Measurements from ENCODE around the gene ZFYVE19. TPM values are rescaled to one million over a fixed set of nuclear protein-coding genes. Genes with fewer than 3 reads are reported as not detected.
A peak's percentile ranks its signal among the peaks of the same experiment; 100 is the strongest.

Gene ZFYVE19
- total and polyA plus RNA-seq, 2 of the 13 experiments (the other 11 are each of a cell fraction or from before 2014, with no cell fraction given), result 23.3 to 44.0 TPM

- TF ChIP-seq PPARG (CRISPR knock-in tag; conservative IDR thresholded peaks at IDR 0.05) (no peak), TEAD3 (CRISPR knock-in tag; optimal IDR thresholded peaks at IDR 0.05; ENCODE audit: borderline replicate concordance) (peak; percentile 97), ZSCAN9 (CRISPR knock-in tag; IDR thresholded peaks at IDR 0.05; ENCODE audit: borderline replicate concordance) (no peak), HNRNPL (IDR thresholded peaks at IDR 0.05; ENCODE audit: low read depth, low read length) (no peak), GRHL1 (CRISPR knock-in tag; conservative IDR thresholded peaks at IDR 0.05) (no peak), E2F5 (CRISPR knock-in tag; conservative IDR thresholded peaks at IDR 0.05) (no peak), SPEN (CRISPR knock-in tag; IDR thresholded peaks at IDR 0.05; ENCODE audit: low read depth) (no peak), ZNF615 (CRISPR knock-in tag; IDR thresholded peaks at IDR 0.05; ENCODE audit: borderline replicate concordance) (peak; percentile 34; the same call in 1 of the 2 replicates), NR2F1 (CRISPR knock-in tag; IDR thresholded peaks at IDR 0.05) (no peak), ARID4A (CRISPR knock-in tag; IDR thresholded peaks at IDR 0.05; ENCODE audit: borderline replicate concordance) (no peak), LCORL (IDR thresholded peaks at IDR 0.05) (no peak), LCORL (CRISPR knock-in tag; IDR thresholded peaks at IDR 0.05) (no peak; the same call in 1 of the 2 replicates), ZNF207 (IDR thresholded peaks at IDR 0.05; ENCODE audit: borderline replicate concordance) (no peak), HDAC2 (CRISPR knock-in tag; IDR thresholded peaks at IDR 0.05) (0 out of 2 replicates have a peak, but pooled peaks have one; percentile 14), THRA (CRISPR knock-in tag; IDR thresholded peaks at IDR 0.05; ENCODE audit: borderline replicate concordance) (no peak), ZNF597 (CRISPR knock-in tag; IDR thresholded peaks at IDR 0.05) (no peak), YEATS2 (CRISPR knock-in tag; IDR thresholded peaks at IDR 0.05; ENCODE audit: borderline replicate concordance) (no peak), ZEB1 (IDR thresholded peaks at IDR 0.05; ENCODE audit: insufficient replicate concordance, low read depth) (peak; percentile 94), ZNF761 (CRISPR knock-in tag; conservative IDR thresholded peaks at IDR 0.05) (no peak)
These were observed 38.8 kb downstream of the ZFYVE19 start (continued) for GRCh38 chr15:40845511-40846284.

All from HepG2 (cell line).